ENCODE measurements around the gene JPH2. TPM values are rescaled to one million over a fixed set of nuclear protein-coding genes. Genes with fewer than 3 reads are reported as not detected.
"Not testable (repeated sequence)": the region's sequence is repeated elsewhere in the genome, so short reads cannot be mapped to it uniquely, and the experiment has no call there.

JPH2 gene
- total RNA-seq = not detected

GRCh38 chr20:44187054-44187771 lies at the start of gene JPH2:
Gene JPH2 (minus strand): TSS chr20:44187188. CDS start chr20:44186705, 483 bp downstream.
- DNase-seq = no peak
- no peak within 1 kb of the TSS for H3K27ac Mint-ChIP-seq
- CTCF ChIA-PET = interaction anchor here (1.3 to 9.6 kb wide), 2 partner anchors 71 to 79 kb away, joined by 3 to 174 read pairs; no protein-coding TSS in a partner anchor
- no peaks in the 10 kb centered on the region for H3K9me3 Mint-ChIP-seq
- POLR2A ChIA-PET = no interaction called here
- H3K27me3 Mint-ChIP-seq = peaks cover 48% of the 10 kb centered on the region
- intact Hi-C loops (cut with micrococcal nuclease) = no loop called here
- H3K4me3 Mint-ChIP-seq = no peak within 1 kb of the TSS
- no peaks in the 10 kb centered on the region for H3K36me3 Mint-ChIP-seq
- peaks cover 6% of the 10 kb centered on the region for H3K4me1 Mint-ChIP-seq (ENCODE audit: low read depth)

GRCh38 chr20:44235702-44236101 lies 48.7 kb upstream of the JPH2 start:
- no peak overlapping the region for H3K4me3 Mint-ChIP-seq
- intact Hi-C loops (cut with micrococcal nuclease) = no loop called here
- DNase-seq = no peak
- ChIA-PET CTCF (interaction anchor here (1.4 to 1.5 kb wide), 2 partner anchors 19 to 75 kb away, joined by 3 to 5 read pairs; partner anchors contain the start of gene FITM2), POLR2A (no interaction called here)
- no peaks in the 10 kb centered on the region for H3K27me3 Mint-ChIP-seq
- no peak overlapping the region for H3K27ac Mint-ChIP-seq
- no peaks in the 10 kb centered on the region for H3K36me3 Mint-ChIP-seq
- no peaks in the 10 kb centered on the region for H3K9me3 Mint-ChIP-seq
- H3K4me1 Mint-ChIP-seq (ENCODE audit: low read depth) = no peaks in the 10 kb centered on the region

GRCh38 chr20:44234566-44235317 lies 47.8 kb upstream of the JPH2 start:
- POLR2A ChIA-PET = no interaction called here
- H3K4me3 Mint-ChIP-seq = no peak overlapping the region

GRCh38 chr20:44233436-44234016 lies 46.5 kb upstream of the JPH2 start:
- H3K27me3 Mint-ChIP-seq = no peaks in the 10 kb centered on the region
- no peak for DNase-seq
- H3K4me3 Mint-ChIP-seq = no peak overlapping the region
- intact Hi-C loops (cut with micrococcal nuclease) = no loop called here
- ChIA-PET POLR2A (no interaction called here), CTCF (interaction anchor here (1.4 kb wide), 1 partner anchor 16 kb away, joined by 6 read pairs; no protein-coding TSS in a partner anchor)
- no peaks in the 10 kb centered on the region for H3K4me1 Mint-ChIP-seq (ENCODE audit: low read depth)
- no peak overlapping the region for H3K27ac Mint-ChIP-seq
- H3K9me3 Mint-ChIP-seq = no peaks in the 10 kb centered on the region
- no peaks in the 10 kb centered on the region for H3K36me3 Mint-ChIP-seq

More at GRCh38 chr20:44234566-44235317, 47.8 kb upstream of the JPH2 start:
- no peaks in the 10 kb centered on the region for H3K9me3 Mint-ChIP-seq
- no peaks in the 10 kb centered on the region for H3K27me3 Mint-ChIP-seq
- H3K4me1 Mint-ChIP-seq (ENCODE audit: low read depth) = no peaks in the 10 kb centered on the region
- intact Hi-C loops (cut with micrococcal nuclease) = no loop called here
- no peaks in the 10 kb centered on the region for H3K36me3 Mint-ChIP-seq
- DNase-seq = no peak
- CTCF ChIA-PET = interaction anchor here (0.9 to 1.5 kb wide), 3 partner anchors 17 to 76 kb away, joined by 3 to 5 read pairs (median 3); partner anchors contain the start of gene FITM2
- no peak overlapping the region for H3K27ac Mint-ChIP-seq

- H3K4me1 Mint-ChIP-seq (ENCODE audit: low read depth); H3K27ac Mint-ChIP-seq; intact Hi-C loops (cut with micrococcal nuclease); DNase-seq; H3K27me3 Mint-ChIP-seq; H3K36me3 Mint-ChIP-seq; H3K9me3 Mint-ChIP-seq; H3K4me3 Mint-ChIP-seq; POLR2A ChIA-PET: not testable (repeated sequence)
- CTCF ChIA-PET = interaction anchor here (1.0 to 1.7 kb wide), 3 partner anchors 14 to 79 kb away, joined by 3 to 6 read pairs (median 6); partner anchors contain the start of gene FITM2
Observed at GRCh38 chr20:44232469-44232856, 45.5 kb upstream of the JPH2 start.

- ChIA-PET POLR2A (no interaction called here), CTCF (interaction anchor here (1.0 to 1.7 kb wide), 3 partner anchors 13 to 79 kb away, joined by 3 to 6 read pairs (median 6); partner anchors contain the start of gene FITM2)
- Mint-ChIP-seq H3K9me3 (no peaks in the 10 kb centered on the region), H3K27ac (no peak overlapping the region), H3K36me3 (no peaks in the 10 kb centered on the region), H3K4me1 (ENCODE audit: low read depth) (no peaks in the 10 kb centered on the region), H3K27me3 (no peaks in the 10 kb centered on the region), H3K4me3 (no peak overlapping the region)
- no peak for DNase-seq
- intact Hi-C loops (cut with micrococcal nuclease) = no loop called here
Observed at GRCh38 chr20:44231713-44232468, 44.9 kb upstream of the JPH2 start.

- Mint-ChIP-seq H3K9me3 (no peaks in the 10 kb centered on the region), H3K27me3 (no peaks in the 10 kb centered on the region), H3K27ac (no peak overlapping the region), H3K36me3 (no peaks in the 10 kb centered on the region), H3K4me1 (ENCODE audit: low read depth) (no peaks in the 10 kb centered on the region), H3K4me3 (no peak overlapping the region)
- ChIA-PET POLR2A (no interaction called here), CTCF (interaction anchor here (1.6 to 1.7 kb wide), 2 partner anchors 12 to 80 kb away, joined by 6 read pairs; partner anchors contain the start of gene FITM2)
- intact Hi-C loops (cut with micrococcal nuclease) = no loop called here
- no peak for DNase-seq
Observed at GRCh38 chr20:44231193-44231592, 44.2 kb upstream of the JPH2 start.

GRCh38 chr20:44228465-44229258 lies 41.7 kb upstream of the JPH2 start:
- H3K9me3 Mint-ChIP-seq = no peaks in the 10 kb centered on the region
- ChIA-PET POLR2A (no interaction called here), CTCF (interaction anchor here (1.0 to 1.7 kb wide), 4 partner anchors 10 to 82 kb away, joined by 3 to 9 read pairs (median 5); partner anchors contain the start of gene FITM2)
- DNase-seq = no peak
- H3K4me1 Mint-ChIP-seq (ENCODE audit: low read depth) = no peaks in the 10 kb centered on the region
- H3K4me3 Mint-ChIP-seq = no peak overlapping the region
- H3K27ac Mint-ChIP-seq = no peak overlapping the region
- no peaks in the 10 kb centered on the region for H3K36me3 Mint-ChIP-seq
- H3K27me3 Mint-ChIP-seq = no peaks in the 10 kb centered on the region
- intact Hi-C loops (cut with micrococcal nuclease) = no loop called here

GRCh38 chr20:44224637-44225036 lies 37.6 kb upstream of the JPH2 start:
- Mint-ChIP-seq H3K9me3 (no peaks in the 10 kb centered on the region), H3K27ac (no peak overlapping the region), H3K27me3 (no peaks in the 10 kb centered on the region), H3K36me3 (no peaks in the 10 kb centered on the region), H3K4me1 (ENCODE audit: low read depth) (peaks cover 6% of the 10 kb centered on the region), H3K4me3 (no peak overlapping the region)
- CTCF ChIA-PET = interaction anchor here (0.7 to 2.6 kb wide), 5 partner anchors 9 to 385 kb away, joined by 3 to 16 read pairs (median 4); partner anchors contain the start of gene FITM2
- intact Hi-C loops (cut with micrococcal nuclease) = no loop called here
- POLR2A ChIA-PET = no interaction called here
- no peak for DNase-seq

- intact Hi-C loops (cut with micrococcal nuclease) = no loop called here
- no peak overlapping the region for H3K4me3 Mint-ChIP-seq
- no peaks in the 10 kb centered on the region for H3K27me3 Mint-ChIP-seq
- no peak overlapping the region for H3K27ac Mint-ChIP-seq
- H3K9me3 Mint-ChIP-seq = no peaks in the 10 kb centered on the region
- DNase-seq = no peak
- H3K36me3 Mint-ChIP-seq = no peaks in the 10 kb centered on the region
- ChIA-PET CTCF (interaction anchor here (0.7 to 2.6 kb wide), 5 partner anchors 8 to 131 kb away, joined by 3 to 16 read pairs (median 3); partner anchors contain the start of gene FITM2), POLR2A (no interaction called here)
- peaks cover 15% of the 10 kb centered on the region for H3K4me1 Mint-ChIP-seq (ENCODE audit: low read depth)
Observed at GRCh38 chr20:44223721-44224120, 36.7 kb upstream of the JPH2 start.
